Stimulated activated naive B cell treated with anti-CD40 and anti-IgM and Interleukin-4, amounts not matched to agents 10 μg/mL and 1 μg/mL and 100 μg/mL, for 72 hours (primary cell): ENCODE data around the gene CTIF.

Experiments used
- ATAC-seq, 2 donors: fragments of 150-1000 bp; cut with Tn5 transposase; replicated peaks; 2 replicates each; pipeline ENCODE4 v1.10.0; 2021; ENCODE audit warnings: moderate library complexity in 1 of 2
- DNase-seq: peaks from one replicate; pipeline ENCODE4 v3.0.0; 2021
- H3K27ac Mint-ChIP-seq: one replicate; pipeline ENCODE4 v1.8.0; 2022; ENCODE audit warnings: mild to moderate bottlenecking, mixed read lengths
- H3K27me3 Mint-ChIP-seq, 2 donors: one replicate each; pipeline ENCODE4 v1.8.0; 2022; ENCODE audit warnings: mixed read lengths in 2 of 2
- H3K36me3 Mint-ChIP-seq, 2 donors: one replicate each; pipeline ENCODE4 v1.8.0; 2022; ENCODE audit warnings: mixed read lengths in 2 of 2, mild to moderate bottlenecking in 1 of 2
- H3K4me1 Mint-ChIP-seq, 2 donors: one replicate each; pipeline ENCODE4 v1.8.0; 2022; ENCODE audit warnings: mixed read lengths in 2 of 2, mild to moderate bottlenecking in 1 of 2
- H3K4me3 Mint-ChIP-seq, 2 donors: one replicate each; pipeline ENCODE4 v1.8.0; 2022; ENCODE audit warnings: mild to moderate bottlenecking in 2 of 2, mixed read lengths in 2 of 2, moderate library complexity in 1 of 2
- H3K9me3 Mint-ChIP-seq, 2 donors: one replicate each; pipeline ENCODE4 v1.8.0; 2022; ENCODE audit warnings: mixed read lengths in 2 of 2, mild to moderate bottlenecking in 1 of 2

CTIF gene

GRCh38 chr18:48662011-48662661, 123.3 kb downstream of the CTIF start:
- H3K4me1 Mint-ChIP-seq: peaks cover 7 to 8% of the 10 kb centered on the region in 2 donors
- DNase-seq (no peak), ATAC-seq (peak in 1 of 2 donors; percentile 17)
- no peaks in the 10 kb centered on the region for H3K27me3 Mint-ChIP-seq
- peaks cover 13 to 14% of the 10 kb centered on the region in 2 donors for H3K36me3 Mint-ChIP-seq
- peaks cover 4 to 9% of the 10 kb centered on the region in 2 donors for H3K9me3 Mint-ChIP-seq
- no peak overlapping the region for H3K4me3 Mint-ChIP-seq
- H3K27ac Mint-ChIP-seq: peak overlapping the region; percentile 47

- H3K27me3 Mint-ChIP-seq: no peaks in the 10 kb centered on the region
- H3K4me1 Mint-ChIP-seq: peaks cover 17 to 20% of the 10 kb centered on the region in 2 donors
- H3K4me3 Mint-ChIP-seq: no peak overlapping the region
- ATAC-seq: no peak
- peaks cover 4 to 9% of the 10 kb centered on the region in 2 donors for H3K9me3 Mint-ChIP-seq
- no peak for DNase-seq
- peaks cover 13 to 14% of the 10 kb centered on the region in 2 donors for H3K36me3 Mint-ChIP-seq
- no peak overlapping the region for H3K27ac Mint-ChIP-seq
These were observed 124.5 kb downstream of the CTIF start for GRCh38 chr18:48663096-48663930.

- DNase-seq (peak; percentile 21), ATAC-seq (no peak)
- no peaks in the 10 kb centered on the region for H3K27me3 Mint-ChIP-seq
- H3K36me3 Mint-ChIP-seq: peaks cover 14 to 17% of the 10 kb centered on the region in 2 donors
- no peak overlapping the region for H3K4me3 Mint-ChIP-seq
- H3K27ac Mint-ChIP-seq: no peak overlapping the region
- H3K4me1 Mint-ChIP-seq: peaks cover 24 to 28% of the 10 kb centered on the region in 2 donors
- peaks cover 4 to 9% of the 10 kb centered on the region in 2 donors for H3K9me3 Mint-ChIP-seq
These were observed 125.4 kb downstream of the CTIF start for GRCh38 chr18:48663931-48664847.

GRCh38 chr18:48665654-48666053, 126.8 kb downstream of the CTIF start:
- Mint-ChIP-seq H3K4me1 (peaks cover 24 to 29% of the 10 kb centered on the region in 2 donors), H3K27ac (no peak overlapping the region), H3K9me3 (peaks cover 4 to 9% of the 10 kb centered on the region in 2 donors), H3K36me3 (peaks cover 16 to 17% of the 10 kb centered on the region in 2 donors), H3K4me3 (no peak overlapping the region), H3K27me3 (no peaks in the 10 kb centered on the region)
- DNase-seq (no peak), ATAC-seq (no peak)

- DNase-seq (no peak), ATAC-seq (no peak)
- Mint-ChIP-seq H3K9me3 (peaks cover 13 to 19% of the 10 kb centered on the region in 2 donors), H3K27me3 (no peaks in the 10 kb centered on the region), H3K36me3 (peaks cover 25 to 26% of the 10 kb centered on the region in 2 donors), H3K27ac (no peak overlapping the region), H3K4me3 (no peak overlapping the region), H3K4me1 (peaks cover 24 to 29% of the 10 kb centered on the region in 2 donors)
These were observed 127.8 kb downstream of the CTIF start for GRCh38 chr18:48666613-48667012.

- H3K4me3 Mint-ChIP-seq: no peak overlapping the region
- H3K4me1 Mint-ChIP-seq: peaks cover 22 to 34% of the 10 kb centered on the region in 2 donors
- DNase-seq (peak; percentile 73), ATAC-seq (peak; percentile 89 to 92)
- H3K9me3 Mint-ChIP-seq: peaks cover 14 to 21% of the 10 kb centered on the region in 2 donors
- H3K27me3 Mint-ChIP-seq: no peaks in the 10 kb centered on the region
- peaks cover 28% of the 10 kb centered on the region in 2 donors for H3K36me3 Mint-ChIP-seq
- peak overlapping the region; percentile 86 for H3K27ac Mint-ChIP-seq
These were observed 128.7 kb downstream of the CTIF start for GRCh38 chr18:48667276-48668254.

- H3K27ac Mint-ChIP-seq: no peak overlapping the region
- no peak overlapping the region for H3K4me3 Mint-ChIP-seq
- ATAC-seq (no peak), DNase-seq (no peak)
- peaks cover 24 to 41% of the 10 kb centered on the region in 2 donors for H3K4me1 Mint-ChIP-seq
- H3K36me3 Mint-ChIP-seq: peaks cover 28 to 32% of the 10 kb centered on the region in 2 donors
- H3K9me3 Mint-ChIP-seq: peaks cover 14 to 21% of the 10 kb centered on the region in 2 donors
- H3K27me3 Mint-ChIP-seq: no peaks in the 10 kb centered on the region
These were observed 129.8 kb downstream of the CTIF start for GRCh38 chr18:48668466-48669179.

- Mint-ChIP-seq H3K9me3 (peaks cover 14 to 21% of the 10 kb centered on the region in 2 donors), H3K36me3 (peaks cover 28 to 32% of the 10 kb centered on the region in 2 donors), H3K4me1 (peaks cover 24 to 41% of the 10 kb centered on the region in 2 donors), H3K4me3 (no peak overlapping the region), H3K27me3 (no peaks in the 10 kb centered on the region), H3K27ac (no peak overlapping the region)
- ATAC-seq (no peak), DNase-seq (no peak)
These were observed 130.4 kb downstream of the CTIF start for GRCh38 chr18:48669180-48669675.

- H3K4me3 Mint-ChIP-seq: no peak overlapping the region
- no peak overlapping the region for H3K27ac Mint-ChIP-seq
- H3K4me1 Mint-ChIP-seq: peaks cover 24 to 42% of the 10 kb centered on the region in 2 donors
- no peak for ATAC-seq
- H3K9me3 Mint-ChIP-seq: peaks cover 14 to 21% of the 10 kb centered on the region in 2 donors
- peaks cover 28 to 32% of the 10 kb centered on the region in 2 donors for H3K36me3 Mint-ChIP-seq
- no peaks in the 10 kb centered on the region for H3K27me3 Mint-ChIP-seq
- DNase-seq: no peak
These were observed 131.3 kb downstream of the CTIF start for GRCh38 chr18:48669991-48670750.

GRCh38 chr18:48670751-48671560, 132.1 kb downstream of the CTIF start:
- Mint-ChIP-seq H3K9me3 (peaks cover 12 to 16% of the 10 kb centered on the region in 2 donors), H3K36me3 (peaks cover 22 to 25% of the 10 kb centered on the region in 2 donors), H3K27me3 (no peaks in the 10 kb centered on the region), H3K4me3 (no peak overlapping the region), H3K4me1 (peaks cover 26 to 46% of the 10 kb centered on the region in 2 donors), H3K27ac (peak overlapping the region; percentile 67)
- ATAC-seq (no peak), DNase-seq (no peak)

GRCh38 chr18:48671561-48671945, 132.7 kb downstream of the CTIF start:
- peaks cover 16 to 19% of the 10 kb centered on the region in 2 donors for H3K36me3 Mint-ChIP-seq
- no peak overlapping the region for H3K27ac Mint-ChIP-seq
- H3K9me3 Mint-ChIP-seq: peaks cover 10 to 12% of the 10 kb centered on the region in 2 donors
- DNase-seq (no peak), ATAC-seq (no peak)
- peaks cover 24 to 46% of the 10 kb centered on the region in 2 donors for H3K4me1 Mint-ChIP-seq
- H3K4me3 Mint-ChIP-seq: no peak overlapping the region
- no peaks in the 10 kb centered on the region for H3K27me3 Mint-ChIP-seq
